C4-2B (cell line): Measurements from ENCODE around the gene CFAP299.

Experiments
- H3K27ac ChIP-seq: fragments of 450-650 bp; 2 replicates; pipeline ENCODE4 v1.5.1; 2017
- CTCF ChIP-seq: fragments of 450-650 bp; conservative IDR thresholded peaks from 2 replicates; pipeline ENCODE4 v1.5.1; 2017; ENCODE audit warnings: mild to moderate bottlenecking
- ZFX ChIP-seq: fragments of 450-650 bp; IDR thresholded peaks from 2 replicates; pipeline ENCODE4 v1.6.1; 2017

CFAP299 gene

GRCh38 chr4:80447493-80447892 is 112.0 kb downstream of the CFAP299 start:
- no peak for TF ChIP-seq ZFX
- no peak for TF ChIP-seq CTCF
- no peak overlapping the region for H3K27ac ChIP-seq

DNA sequence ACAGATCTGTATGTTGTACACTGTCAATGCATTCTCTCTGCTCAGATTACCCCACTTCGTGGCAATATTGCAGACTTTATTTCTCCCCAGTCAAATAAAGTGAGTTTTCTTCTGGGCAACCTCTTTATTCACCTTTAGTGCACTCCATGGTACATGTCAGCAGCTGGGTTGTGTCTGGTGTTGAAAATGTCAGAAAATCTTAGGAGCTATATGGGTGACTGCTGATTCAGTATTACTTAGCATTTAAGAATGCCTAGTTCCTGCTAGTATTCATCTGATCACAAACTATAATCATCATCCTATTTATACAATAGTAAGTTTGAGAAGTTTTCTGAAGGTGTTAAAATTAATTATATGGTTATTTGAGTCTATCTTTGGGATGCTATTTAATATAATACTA is 112.5 kb downstream of the CFAP299 start:
- no peak overlapping the region for H3K27ac ChIP-seq
- TF ChIP-seq ZFX (no peak), CTCF (no peak)

GRCh38 chr4:80452055-80452454 is 116.5 kb downstream of the CFAP299 start:
- TF ChIP-seq CTCF (no peak), ZFX (no peak)
- no peak overlapping the region for H3K27ac ChIP-seq

GRCh38 chr4:80452768-80453167 is 117.2 kb downstream of the CFAP299 start:
- TF ChIP-seq ZFX = no peak
- TF ChIP-seq CTCF = no peak
- H3K27ac ChIP-seq = no peak overlapping the region

DNA sequence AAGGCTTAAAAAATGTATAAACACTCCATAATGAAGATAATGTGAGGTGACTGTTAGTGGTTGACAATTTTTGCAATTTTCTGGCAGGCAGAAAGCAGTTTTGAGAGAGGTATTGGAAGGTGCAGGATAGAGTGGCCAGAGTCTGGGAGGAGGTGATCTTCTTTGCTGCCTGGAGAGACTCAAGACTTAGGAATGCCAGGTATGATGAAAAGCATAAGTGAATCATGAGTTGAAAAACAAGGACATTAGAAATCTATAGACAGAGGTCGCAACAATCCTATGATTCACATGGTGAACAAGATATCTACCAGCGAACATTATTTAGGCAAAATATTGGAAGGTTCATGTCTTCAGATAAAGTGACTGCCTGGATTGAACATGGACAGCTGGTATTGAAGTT is 118.5 kb downstream of the CFAP299 start:
- H3K27ac ChIP-seq = no peak overlapping the region
- TF ChIP-seq CTCF (no peak), ZFX (no peak)

DNA sequence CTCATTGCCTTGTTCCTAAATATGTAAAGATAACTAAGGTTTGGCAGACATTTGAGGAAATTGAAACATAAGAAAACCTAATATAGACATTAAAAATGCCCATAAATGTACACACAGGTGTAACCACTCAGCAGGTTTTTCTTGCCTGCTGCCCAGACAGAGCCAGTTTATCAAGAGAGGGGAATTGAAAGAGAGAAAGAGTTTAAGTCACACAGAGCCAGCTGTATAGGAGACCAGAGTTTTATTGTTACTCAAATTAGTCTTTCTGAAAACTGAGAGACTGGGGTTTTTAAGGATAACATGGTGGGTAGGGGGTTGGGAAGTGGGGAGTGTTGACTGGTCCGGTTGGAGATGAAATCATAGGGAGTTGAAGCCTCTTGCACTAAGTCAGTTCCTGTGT is 119.0 kb downstream of the CFAP299 start:
- no peak overlapping the region for H3K27ac ChIP-seq
- TF ChIP-seq CTCF (no peak), ZFX (no peak)

GRCh38 chr4:80459918-80460473 is 124.5 kb downstream of the CFAP299 start:
- H3K27ac ChIP-seq = no peak overlapping the region
- TF ChIP-seq CTCF (no peak), ZFX (no peak)
